ENCODE measurements around the gene ARHGEF16. TPM values are rescaled to one million over a fixed set of nuclear protein-coding genes. Genes with fewer than 3 reads are reported as not detected.

Gene ARHGEF16
- polyA plus RNA-seq, 1 donor = 17.6 TPM

DNA sequence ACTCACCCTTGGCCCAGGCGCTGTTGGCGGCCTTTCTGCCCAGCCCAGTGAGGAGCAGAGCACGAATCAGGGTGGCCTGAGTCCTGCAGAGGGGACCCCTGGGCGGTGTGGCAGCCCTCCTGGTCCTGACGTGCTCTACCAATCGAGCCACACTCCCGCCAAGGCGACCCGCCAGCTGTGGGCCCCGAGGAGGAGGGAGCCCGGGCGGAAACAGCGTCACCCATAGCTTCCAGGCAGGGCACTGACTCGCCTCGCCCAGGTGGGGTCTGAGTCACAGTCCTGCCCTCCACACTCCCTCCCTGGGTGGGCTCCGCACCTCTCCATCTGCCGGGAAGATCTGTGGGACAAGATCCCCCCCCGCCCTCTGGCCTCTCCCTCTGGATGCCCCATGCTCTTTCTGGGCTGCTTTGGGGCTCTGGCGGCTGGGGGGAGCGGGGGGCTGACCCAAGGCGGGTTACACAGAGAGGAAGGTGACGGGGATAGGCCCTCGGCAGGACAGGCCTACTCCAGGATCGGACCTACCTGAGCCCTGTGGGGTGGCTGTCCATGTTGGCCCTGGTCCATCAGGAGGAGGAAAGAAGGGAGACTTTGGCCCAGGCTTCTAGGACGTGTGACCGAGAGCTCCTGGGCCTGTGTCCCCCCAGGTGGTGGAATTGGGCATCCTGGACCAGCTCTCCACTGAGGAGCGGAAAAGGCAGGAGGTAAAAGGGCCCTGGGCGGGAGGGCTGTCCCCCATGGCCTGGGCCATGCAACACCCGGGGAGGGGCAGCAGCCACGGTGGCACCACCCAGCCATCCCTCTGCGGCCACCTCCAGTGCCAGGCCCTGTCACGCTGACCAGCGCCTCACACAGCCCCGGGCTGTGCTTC lies 14.0 kb downstream of the ARHGEF16 start:
- no peak for DNase-seq

DNA sequence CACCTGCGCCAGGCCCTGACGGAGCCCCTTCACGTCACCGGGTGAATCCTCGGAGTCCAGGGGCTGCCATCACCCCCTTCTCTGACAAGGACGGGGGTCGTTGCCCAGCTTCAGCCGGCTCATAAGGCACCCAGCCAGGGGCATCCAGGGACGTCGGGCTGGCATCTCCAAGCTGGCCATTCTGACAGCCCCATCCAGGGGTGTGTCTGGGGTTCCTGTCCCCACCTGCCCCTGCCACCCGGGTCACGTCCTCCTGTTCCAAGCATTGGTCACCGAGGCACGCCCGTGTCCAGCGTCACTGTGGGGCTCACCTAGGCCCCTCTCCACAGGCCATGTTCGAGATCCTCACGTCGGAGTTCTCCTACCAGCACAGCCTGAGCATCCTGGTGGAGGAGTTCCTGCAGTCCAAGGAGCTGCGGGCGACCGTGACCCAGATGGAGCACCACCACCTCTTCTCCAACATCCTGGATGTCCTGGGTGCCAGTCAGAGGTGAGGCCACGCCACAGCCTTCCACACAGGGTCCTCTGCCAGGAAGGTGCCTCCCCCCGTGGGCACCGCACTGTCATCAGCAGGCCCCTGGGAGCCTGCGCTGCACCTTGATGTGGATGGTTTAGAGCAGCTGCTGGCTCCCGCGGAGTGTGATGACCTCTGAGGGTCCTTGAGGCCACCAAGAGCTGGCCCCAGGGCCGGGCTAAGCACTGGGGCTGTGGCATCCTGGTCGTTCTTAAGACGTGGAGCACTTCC lies 14.8 kb downstream of the ARHGEF16 start:
- no peak for DNase-seq

DNA sequence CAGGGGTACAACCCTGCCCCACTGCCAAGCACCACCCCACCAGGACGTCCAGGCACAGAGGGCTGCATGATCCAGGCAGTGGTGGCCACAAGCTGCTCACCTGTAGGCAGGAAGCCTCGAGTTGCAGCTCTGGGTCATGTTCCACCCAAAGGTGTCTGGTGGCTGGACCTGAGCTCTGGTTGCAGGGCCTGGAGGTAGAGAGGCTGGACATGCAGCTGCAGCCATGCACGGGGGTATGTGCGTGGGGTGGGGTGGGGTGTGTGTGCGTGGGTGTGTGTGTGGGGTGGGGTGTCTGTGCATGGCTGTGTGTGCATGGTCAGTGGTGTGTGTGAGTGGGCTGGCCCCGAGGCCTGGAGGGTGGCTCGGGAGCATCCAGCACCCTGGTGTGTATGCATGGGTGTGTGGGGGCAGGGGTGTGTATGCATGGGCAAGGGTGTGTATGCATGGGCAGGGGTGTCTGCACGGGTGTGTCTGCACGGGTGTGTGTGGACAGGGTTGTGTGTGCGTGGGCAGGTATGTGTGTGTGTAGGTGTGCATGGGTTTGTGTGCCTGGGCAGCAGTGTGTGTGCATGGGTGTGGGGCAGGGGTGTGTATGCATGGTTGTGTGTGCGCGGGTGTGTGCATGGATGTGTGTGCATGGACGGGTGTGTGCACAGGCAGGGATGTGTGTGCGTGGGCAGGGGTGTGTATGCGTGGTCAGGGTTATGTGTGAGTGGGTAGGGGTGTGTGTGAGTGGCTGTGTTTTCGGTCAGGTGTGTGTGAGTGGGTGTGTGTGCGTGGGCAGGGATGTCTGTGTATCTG lies 15.6 kb downstream of the ARHGEF16 start:
- DNase-seq = no peak

DNA sequence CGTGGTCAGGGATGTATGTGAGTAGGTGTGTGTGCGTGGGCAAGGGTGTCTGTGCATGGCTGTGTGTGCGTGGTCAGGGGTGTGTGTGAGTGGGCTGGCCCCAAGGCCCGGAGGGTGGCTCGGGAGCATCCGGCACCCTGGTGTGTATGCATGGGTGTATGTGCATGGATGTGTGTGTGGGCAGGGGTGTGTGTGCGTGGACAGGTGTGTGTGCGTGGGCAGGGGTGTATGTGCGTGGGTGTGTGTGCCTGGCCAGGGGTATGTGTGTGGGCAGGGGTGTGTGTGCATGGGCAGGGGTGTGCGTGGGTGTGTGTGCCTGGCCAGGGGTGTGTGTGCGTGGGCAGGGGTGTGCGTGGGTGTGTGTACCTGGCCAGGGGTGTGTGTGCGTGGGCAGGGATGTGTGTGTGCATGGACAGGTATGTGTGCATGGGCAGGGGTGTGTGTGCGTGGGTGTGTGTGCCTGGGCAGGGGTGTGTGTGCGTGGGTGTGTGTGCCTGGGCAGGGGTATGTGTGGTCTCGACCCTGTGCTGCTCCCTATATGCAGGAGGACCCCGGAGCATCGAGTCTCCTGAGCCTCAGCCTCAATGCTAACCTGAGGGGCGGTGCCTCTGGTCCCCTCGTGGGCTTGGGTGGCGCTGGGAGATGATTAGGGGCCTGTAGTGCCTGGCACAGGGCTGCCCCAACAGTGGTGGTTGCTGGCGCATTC lies 16.3 kb downstream of the ARHGEF16 start:
- no peak for DNase-seq

DNA sequence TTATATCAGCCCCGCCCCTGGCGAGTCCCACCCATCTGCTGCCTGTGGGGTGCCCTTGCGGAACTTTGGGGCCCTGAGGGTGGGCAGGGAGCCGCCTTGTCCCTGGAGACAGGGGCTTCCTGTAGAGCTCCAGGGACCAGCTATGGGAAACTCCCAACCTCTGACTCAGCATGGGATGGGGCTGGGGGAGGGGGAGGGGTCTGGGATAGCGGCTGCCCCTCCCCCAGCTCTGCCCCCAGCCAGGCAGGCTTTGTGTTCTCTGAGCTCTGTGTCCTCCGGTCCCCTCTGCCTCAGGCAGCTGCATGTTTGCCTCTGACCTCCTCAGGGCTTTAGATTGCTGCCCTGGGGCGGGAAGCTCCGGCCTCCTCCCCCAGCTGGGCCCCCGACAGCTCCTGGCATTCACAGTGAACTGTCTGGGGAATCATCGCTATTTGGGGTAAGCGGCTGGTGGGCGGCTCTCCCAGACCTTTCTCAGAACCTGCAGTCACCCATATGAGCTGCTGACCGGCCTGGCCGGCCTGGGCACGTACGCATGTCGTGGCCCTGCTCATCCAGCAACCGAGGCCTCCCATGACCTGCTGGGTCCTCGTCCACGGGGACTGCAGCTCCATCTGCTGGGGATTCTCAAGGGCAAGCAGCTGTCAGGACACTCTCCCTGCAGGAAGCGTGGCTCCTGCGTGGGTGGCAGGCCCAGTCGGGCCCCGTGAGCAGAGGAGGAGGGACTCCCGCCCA lies 17.1 kb downstream of the ARHGEF16 start:
- DNase-seq = no peak

DNA sequence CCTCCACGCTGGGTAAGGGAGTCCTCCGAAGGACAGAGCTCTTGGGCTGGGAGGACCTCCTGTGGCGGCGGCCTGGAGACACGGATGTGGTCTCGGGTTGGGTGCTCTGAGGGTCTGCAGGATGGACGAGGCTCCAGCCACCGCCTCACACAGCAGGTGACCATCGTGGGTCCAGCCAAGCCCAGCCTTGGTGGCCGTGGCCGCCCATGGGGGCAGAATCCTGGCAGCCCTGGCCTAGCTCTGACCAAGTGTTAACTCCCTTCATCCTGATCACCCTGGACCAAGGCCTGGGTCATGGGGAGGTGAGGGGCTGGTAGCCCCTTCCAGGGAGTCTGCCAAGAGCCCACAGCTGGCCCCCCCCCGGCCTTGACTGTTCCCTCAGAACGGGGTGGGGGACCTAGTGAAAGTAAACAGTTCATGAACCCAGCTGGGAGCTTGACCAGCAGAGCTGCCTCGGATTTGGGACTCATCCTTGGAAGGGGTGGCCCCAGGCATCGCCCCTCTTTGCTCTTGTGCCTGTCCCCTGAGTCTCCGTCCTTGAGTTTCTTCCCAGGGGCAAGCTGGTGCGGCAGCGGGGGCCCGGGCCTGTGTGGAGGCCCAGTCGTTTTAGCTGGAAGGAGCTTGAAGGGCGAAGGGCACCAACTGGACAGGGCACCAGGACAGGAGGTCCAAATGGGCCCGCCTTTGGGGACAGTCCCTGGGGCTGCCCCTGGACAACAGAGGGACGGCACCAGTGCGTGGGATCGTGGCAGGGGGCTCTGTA lies 17.8 kb downstream of the ARHGEF16 start:
- DNase-seq = no peak

DNA sequence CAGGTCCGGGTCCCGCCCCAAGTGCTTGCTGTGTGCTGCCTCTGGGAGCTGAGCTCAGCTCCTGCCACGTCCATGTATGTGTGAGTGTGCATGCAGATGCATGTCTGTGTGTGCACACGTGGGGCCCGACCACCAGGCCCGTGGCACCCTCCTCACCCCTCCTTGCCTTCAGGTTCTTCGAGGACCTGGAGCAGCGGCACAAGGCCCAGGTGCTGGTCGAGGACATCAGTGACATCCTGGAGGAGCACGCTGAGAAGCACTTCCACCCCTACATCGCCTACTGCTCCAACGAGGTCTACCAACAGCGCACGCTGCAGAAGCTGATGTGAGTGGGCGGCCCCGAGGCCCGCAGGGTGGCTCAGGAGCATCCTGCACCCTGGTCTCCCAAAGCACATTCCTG lies 18.4 kb downstream of the ARHGEF16 start:
- DNase-seq = no peak

DNA sequence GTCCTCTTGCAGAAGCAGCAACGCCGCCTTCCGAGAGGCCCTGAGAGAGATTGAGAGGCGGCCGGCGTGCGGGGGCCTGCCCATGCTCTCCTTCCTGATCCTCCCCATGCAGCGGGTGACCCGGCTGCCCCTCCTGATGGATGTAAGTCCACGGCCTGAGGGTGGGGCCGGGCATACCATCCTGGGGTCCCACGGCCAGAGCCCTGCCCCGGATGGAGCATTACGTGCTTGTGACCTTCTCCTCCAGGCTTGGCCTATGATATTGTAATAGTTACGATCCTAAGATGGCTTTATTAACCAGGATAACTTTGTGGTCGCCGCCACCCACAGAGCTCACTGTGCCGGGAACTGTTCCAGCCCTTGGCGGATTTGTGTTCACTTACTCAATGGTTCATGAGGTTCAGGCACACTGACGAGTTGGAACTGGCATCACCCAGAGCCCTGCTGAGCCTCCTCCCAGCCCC lies 18.9 kb downstream of the ARHGEF16 start:
- no peak for DNase-seq

DNA sequence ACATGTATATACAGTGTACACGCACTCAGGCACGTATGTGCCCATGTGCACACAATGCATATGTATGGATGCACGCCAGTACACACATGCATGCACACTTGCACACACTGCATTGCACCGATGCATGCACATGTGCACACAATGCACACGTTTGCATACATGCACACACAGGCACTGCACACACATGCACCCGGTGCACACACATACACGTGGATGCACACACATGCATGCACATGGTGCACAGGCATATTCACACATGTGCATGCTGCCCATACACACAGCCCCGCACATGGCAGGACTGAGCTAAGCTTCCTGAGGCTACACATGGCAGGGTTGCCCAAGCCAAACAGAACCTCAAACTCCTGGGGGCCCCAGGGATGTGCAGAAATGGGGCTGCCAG lies 19.6 kb downstream of the ARHGEF16 start:
- no peak for DNase-seq

DNA sequence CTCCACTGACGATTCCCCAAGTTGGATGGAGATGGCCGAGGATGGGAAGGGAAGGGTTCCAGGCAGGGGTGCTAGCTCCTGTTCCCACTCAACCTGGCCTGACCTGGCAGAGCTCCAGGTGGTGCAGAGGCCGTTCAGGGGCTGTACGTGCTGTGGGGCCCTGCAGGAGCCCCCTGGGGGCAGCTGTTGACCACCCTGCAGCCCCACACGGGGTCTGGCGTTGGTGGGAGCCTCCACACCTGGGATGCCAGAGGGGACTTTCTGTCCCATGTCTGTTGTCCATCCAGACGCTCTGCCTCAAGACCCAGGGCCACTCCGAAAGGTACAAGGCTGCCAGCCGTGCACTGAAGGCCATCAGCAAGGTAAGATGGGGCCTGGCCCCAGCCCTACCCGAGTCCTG lies 20.0 kb downstream of the ARHGEF16 start:
- DNase-seq = no peak

DNA sequence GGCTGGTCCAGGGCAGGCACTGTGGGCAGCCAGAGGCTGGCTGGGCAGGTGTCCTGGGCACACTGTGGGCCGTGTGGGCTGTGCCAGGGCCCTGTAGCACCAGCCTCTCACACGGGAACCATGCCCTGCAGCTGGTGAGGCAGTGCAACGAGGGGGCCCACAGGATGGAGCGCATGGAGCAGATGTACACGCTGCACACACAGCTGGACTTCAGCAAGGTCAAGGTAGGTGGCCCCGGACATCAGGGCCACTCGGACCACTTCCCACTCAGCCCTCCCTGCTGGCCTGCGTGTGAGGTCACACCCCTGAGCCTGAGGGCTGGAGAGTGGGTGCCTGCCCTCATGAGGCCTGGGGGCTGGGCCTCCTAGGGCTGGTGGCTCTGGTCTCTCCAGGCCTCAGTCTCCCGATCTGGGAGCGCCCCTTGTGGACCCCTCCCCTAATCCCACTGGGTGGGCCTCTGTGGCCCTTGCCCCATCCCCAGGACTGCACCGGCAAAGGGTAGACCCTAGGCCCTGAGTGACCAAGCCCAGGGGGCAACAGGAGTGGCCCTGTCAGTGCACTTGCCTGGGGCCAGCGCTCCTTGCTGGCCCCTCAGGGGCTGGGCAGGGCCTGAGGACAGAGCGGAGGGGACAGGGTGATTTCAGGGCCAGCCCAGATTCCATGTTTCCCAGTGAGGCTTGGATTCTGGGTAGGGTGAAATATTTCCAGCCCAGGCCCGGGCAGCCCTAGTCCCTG lies 21.5 kb downstream of the ARHGEF16 start:
- no peak for DNase-seq

DNA sequence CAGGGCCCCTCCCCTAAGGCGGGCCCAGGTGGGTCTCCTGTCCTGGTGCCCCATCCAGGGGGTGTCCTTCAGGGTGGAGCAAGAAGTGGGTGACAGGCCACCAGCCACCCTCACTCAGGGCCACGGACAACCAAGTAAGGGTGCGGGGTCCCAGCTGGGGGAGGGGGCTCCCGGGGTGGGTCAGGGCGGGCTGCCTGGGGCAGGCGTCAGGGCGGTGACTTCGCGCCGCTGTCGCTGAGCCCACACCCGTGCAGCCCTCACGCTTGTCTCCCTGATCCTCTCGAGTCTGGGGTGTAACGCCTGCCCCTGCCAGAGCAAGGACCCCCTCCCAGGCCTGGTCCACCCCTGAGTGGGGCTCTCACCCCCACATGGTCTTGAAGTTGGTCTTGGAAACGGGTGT lies 22.2 kb downstream of the ARHGEF16 start:
- no peak for DNase-seq

DNA sequence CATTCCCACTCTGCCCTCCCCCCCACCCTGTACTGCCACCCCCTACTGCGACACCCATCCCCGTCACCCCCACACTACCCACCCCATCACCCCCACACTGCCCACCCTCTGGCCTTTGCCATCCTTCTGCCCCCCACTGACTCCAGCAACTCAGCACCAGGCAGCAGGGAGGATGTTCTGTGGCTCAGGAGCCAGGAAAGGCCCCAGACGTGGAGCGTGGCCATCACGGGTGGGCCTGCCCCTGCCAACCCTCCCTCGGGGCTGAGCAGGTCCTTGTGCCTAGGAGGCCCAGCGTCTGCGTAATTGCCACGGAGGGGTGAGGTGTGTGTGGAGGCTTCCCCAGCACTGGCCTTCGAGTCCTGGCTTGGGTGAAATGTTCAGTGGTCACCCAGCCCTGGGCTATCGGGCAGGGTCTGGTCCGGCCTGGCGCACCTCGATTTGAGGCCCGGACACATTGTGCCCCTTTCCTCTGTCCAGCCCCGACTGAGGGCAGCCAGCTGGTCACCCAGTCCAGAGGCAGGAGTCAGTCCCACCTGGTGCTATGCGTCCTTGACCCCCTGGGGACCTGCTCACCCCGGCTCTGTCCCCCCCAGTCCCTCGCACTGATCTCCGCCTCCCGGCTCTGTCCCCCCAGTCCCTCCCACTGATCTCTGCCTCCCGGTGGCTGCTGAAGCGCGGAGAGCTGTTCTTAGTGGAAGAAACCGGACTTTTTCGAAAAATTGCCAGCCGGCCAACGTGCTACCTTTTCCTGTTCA lies 23.0 kb downstream of the ARHGEF16 start:
- DNase-seq = no peak

DNA sequence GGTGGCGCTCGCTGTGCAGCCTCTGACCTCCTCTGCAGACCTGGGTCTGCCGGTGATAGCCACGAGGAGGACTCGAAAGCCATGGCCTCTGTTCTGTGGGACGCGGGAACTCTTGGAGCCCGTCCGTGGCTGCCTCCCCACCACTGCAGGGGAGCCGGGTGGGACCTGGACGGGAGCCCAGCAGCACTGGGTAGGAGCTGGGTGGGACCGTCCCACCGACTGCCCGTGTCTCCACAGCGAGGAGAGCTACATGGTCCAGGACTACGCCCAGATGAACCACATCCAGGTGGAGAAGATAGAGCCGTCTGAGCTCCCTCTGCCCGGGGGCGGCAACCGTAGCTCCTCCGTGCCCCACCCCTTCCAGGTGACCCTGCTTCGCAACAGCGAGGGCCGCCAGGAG lies 23.7 kb downstream of the ARHGEF16 start:
- no peak for DNase-seq

DNA sequence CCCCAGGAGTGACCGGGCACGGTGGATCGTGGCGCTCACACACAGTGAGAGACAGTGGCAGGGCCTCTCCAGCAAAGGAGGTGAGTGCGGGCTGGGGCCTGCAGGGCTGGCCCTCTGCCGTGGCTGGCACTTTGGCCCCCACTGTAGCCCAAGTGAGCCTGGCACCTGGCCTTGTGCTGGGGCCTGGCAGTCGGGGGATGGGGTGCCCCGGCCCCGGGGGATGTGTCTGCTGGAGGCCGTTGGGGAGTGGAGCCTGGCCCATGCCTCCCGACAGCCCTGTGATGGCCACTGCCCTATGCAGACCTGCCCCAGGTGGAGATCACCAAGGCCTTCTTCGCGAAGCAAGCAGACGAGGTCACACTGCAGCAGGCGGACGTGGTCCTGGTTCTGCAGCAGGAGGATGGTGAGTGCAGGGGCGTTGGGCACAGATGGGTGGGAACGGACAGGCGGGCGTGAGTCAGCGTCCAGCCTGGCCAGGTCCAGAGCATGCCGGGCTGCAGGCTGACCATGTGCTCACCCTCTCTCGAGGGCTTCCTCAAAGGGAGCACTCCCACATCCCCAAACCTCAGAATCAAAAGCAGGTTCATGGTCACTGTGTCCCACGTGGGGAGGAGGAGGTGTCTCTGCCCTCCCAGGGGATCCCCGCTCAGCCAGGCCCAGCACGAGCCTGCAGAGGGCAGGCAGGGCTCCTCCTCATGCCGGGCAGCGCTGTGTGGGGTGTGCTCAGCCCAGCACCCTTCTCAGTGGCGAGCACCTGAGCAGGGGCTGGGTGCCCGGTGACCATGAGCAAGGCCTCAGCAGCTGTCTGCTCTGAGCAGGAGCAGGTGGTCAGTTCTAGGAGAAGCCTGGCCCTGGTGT lies 25.3 kb downstream of the ARHGEF16 start:
- no peak for DNase-seq

DNA sequence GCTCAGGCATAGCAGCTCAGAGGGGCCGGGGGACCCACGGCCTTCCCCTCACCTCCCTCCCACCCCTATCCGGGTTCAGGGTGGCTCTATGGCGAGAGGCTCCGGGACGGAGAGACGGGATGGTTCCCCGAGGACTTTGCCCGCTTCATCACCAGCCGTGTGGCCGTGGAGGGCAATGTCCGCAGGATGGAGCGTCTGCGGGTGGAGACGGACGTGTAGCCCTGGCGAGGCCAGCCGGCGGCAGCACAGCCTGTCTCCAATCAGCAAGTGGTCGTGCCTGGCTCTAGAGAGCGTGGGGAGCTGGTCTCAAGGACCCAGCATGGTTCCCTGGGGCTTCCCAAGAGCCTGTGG lies 25.9 kb downstream of the ARHGEF16 start:
- no peak for DNase-seq

DNA sequence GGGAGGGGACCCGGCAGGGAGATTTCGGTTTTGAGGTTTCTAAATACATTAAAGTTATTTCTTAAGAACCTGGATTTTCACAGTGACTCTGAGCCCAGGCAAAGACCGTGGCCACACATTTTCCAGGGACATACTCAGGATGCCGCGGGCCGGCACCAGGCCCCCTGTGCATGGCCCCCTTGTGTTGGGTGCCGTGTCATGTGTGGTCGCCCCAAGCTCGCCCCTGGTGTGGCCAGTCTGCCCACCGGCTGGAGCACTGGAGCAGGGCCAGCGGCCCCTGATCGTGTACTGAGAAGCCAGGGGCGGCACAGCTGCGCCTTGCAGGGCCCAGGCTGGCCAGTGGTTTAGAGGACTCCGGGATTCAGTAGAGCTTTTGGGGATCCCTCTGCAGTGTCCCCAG lies 26.6 kb downstream of the ARHGEF16 start:
- no peak for DNase-seq

DNA sequence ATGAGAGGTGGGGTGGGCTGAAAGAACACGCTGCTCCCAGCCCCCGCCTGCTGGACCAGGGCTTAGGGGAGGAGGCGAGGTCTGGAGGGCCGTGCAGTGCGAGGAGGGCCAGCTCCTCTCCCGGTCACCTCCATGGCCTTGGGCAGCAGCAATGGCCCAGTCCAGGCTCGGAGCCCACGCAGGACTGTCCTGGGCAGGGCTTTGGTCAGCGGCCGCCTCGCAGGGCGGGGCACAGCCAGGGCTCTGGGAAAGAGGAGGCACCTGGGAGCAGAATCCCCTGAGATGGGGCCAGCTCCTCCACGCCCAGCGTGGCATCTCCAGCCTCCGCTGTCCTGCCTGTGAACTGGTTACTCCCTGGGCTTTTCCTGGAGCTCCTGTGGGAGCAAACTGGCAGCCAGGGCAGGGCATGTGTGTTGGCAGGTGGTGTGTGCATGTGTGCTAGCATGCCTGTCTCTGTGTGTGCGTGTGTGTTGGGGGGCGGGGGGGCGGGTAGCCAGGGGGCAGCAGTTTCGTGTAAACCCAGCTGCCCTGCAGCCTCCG lies 27.4 kb downstream of the ARHGEF16 start:
- no peak for DNase-seq
